K562 (cell line): Measurements from ENCODE around the gene PIN1. TPM values are rescaled to one million over a fixed set of nuclear protein-coding genes. Genes with fewer than 3 reads are reported as not detected.
A peak's percentile ranks its signal among the peaks of the same experiment; 100 is the strongest.

ENCODE experiments used
- CBX3 ChIP-seq, 2 experiments: IDR thresholded peaks; 1 replicate in 1 of 2; 2 replicates in 1 of 2; pipeline ENCODE4 v1.6.1; 2012; ENCODE audit warnings: inconsistent platforms in 2 of 2, low read length in 2 of 2, borderline replicate concordance in 1 of 2, control low read depth in 1 of 2
- DPF2 ChIP-seq: fragments of 450-650 bp; IDR thresholded peaks from 2 replicates; pipeline ENCODE4 v1.6.1; 2016
- ESRRA ChIP-seq: fragments of 450-650 bp; IDR thresholded peaks from 2 replicates; pipeline ENCODE4 v1.6.1; 2014; ENCODE audit warnings: low read depth, mild to moderate bottlenecking, moderate library complexity, borderline replicate concordance
- PATZ1 ChIP-seq: fragments of 250-450 bp; sonication (Bioruptor Pico); IDR thresholded peaks from 2 replicates; pipeline ENCODE4 v1.5.0; 2020; ENCODE audit warnings: mild to moderate bottlenecking, borderline replicate concordance
- SMARCB1 ChIP-seq: IDR thresholded peaks from 2 replicates; pipeline ENCODE4 v1.6.1; 2011; ENCODE audit warnings: improper control_type of control experiment, low read depth; ENCODE audit not compliant: insufficient read length
- TCF3 ChIP-seq: sonication (generic); formaldehyde crosslinking; IDR thresholded peaks from 2 replicates; pipeline ENCODE4 v1.4.0; 2020; ENCODE audit warnings: mild to moderate bottlenecking, missing genetic modification reagents
- ZC3H11A ChIP-seq: IDR thresholded peaks from 2 replicates; pipeline ENCODE4 v1.6.1; 2012; ENCODE audit warnings: low read depth, low read length, improper control_type of control experiment
- polyA plus RNA-seq, 8 experiments: library from polyadenylated mRNA; depleted of rRNA in 4 of 8; stranded (reverse) in 5 of 8; unstranded in 3 of 8; fragments of >200 nt; fragmentation: Nextera tagmentation in 2 of 8; fragmentation: Illumina TruSeq in 1 of 8; extraction: Ambion mirVana in 2 of 8; extraction: Trizol in 1 of 8; gene quantifications; 2 replicates each; pipeline versions ENCODE4 v1.2.1 to v1.2.3, GENCODE V29; 2011 to 2014; ENCODE audit warnings: inconsistent platforms in 1 of 8, missing spikeins in 1 of 8
- total RNA-seq, 7 experiments: library from RNA; depleted of rRNA in 6 of 7; stranded (reverse); fragments of >200 nt in 6 of 7; fragmentation: Illumina TruSeq in 2 of 7; extraction: Trizol in 2 of 7; gene quantifications; 2 replicates each; pipeline versions ENCODE4 v1.2.1 to v1.2.3, GENCODE V29; 2011 to 2021; ENCODE audit warnings: low replicate concordance in 1 of 7
- TF ChIP-seq, protein P1 (sequence below): fragments of 200-800 bp; sonication (Bioruptor generic); IDR thresholded peaks from 2 replicates; pipeline ENCODE4 v1.6.1; 2016; ENCODE audit warnings: missing genetic modification characterization, missing compliant biosample characterization
- TF ChIP-seq, protein P2 (sequence below), 2 experiments: IDR thresholded peaks in 1 of 2; conservative IDR thresholded peaks in 1 of 2; 2 replicates each; pipeline ENCODE4 v1.6.1; 2016; ENCODE audit warnings: low read depth in 2 of 2, mild to moderate bottlenecking in 1 of 2, missing compliant biosample characterization in 1 of 2, missing genetic modification characterization in 1 of 2, moderate library complexity in 1 of 2

PIN1 gene
- total and polyA plus RNA-seq, 9 of the 15 experiments (the other 6 are each of a cell fraction or from before 2014, with no cell fraction given), result 1.6 to 178 (median 42.5) TPM

DNA sequence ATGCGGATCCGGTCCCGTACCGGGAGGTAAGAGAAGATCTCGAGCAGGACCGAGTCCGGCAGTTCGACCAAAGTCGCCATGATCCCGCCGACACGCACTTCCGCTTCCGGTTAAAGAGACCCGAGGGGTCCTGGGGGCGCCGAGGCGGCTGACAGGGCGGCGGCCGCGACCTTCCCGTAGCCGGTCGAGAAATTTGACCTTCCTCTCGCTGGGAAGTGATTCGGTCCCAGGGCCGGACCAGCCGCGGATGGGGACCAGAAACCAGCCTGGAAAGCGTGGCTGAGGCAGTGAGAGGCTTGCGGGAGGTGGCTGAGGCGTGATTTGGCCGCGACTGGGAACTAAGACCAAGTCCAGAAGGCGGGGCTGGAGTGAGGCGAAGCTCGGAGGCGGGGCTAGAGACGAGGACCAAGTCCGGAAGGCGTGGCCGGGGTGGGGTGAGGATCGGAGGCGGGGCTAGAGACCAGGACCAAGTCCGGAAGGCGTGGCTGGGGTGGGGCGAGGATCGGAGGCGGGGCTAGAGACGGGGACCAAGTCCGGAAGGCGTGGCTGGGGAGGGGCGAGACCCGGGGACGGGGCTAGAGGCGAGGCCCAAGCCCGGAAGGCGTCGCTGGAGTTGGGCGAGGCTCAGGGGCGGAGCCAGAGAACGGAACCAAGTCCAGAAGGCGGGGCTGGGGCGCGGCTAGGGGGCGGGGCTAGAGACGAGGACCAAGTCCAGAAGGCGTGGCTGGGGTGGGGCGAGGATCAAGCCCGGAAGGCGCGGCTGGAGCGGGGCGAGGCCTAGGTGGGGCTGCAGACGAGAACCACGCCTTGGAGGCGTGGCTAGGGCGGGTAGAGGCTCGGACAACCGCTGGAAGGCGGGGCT is 16.2 kb upstream of the PIN1 start, which contains the start of gene FBXL12 (continued):
- TF ChIP-seq CBX3 (IDR thresholded peaks at IDR 0.05; ENCODE audit: borderline replicate concordance in 1 of 2, low read length in 2 of 2), result no peak
- no peak for TF ChIP-seq ZC3H11A
- no peak for TF ChIP-seq SMARCB1
- no peak for TF ChIP-seq TCF3 (CRISPR knock-in tag)
- no peak for TF ChIP-seq PATZ1 (CRISPR knock-in tag)
- TF ChIP-seq ESRRA, result peak; percentile 36; the same call in 1 of the 2 replicates
- peak; percentile 30; the same call in 1 of the 2 replicates for TF ChIP-seq DPF2
- TF ChIP-seq, protein P1, sequence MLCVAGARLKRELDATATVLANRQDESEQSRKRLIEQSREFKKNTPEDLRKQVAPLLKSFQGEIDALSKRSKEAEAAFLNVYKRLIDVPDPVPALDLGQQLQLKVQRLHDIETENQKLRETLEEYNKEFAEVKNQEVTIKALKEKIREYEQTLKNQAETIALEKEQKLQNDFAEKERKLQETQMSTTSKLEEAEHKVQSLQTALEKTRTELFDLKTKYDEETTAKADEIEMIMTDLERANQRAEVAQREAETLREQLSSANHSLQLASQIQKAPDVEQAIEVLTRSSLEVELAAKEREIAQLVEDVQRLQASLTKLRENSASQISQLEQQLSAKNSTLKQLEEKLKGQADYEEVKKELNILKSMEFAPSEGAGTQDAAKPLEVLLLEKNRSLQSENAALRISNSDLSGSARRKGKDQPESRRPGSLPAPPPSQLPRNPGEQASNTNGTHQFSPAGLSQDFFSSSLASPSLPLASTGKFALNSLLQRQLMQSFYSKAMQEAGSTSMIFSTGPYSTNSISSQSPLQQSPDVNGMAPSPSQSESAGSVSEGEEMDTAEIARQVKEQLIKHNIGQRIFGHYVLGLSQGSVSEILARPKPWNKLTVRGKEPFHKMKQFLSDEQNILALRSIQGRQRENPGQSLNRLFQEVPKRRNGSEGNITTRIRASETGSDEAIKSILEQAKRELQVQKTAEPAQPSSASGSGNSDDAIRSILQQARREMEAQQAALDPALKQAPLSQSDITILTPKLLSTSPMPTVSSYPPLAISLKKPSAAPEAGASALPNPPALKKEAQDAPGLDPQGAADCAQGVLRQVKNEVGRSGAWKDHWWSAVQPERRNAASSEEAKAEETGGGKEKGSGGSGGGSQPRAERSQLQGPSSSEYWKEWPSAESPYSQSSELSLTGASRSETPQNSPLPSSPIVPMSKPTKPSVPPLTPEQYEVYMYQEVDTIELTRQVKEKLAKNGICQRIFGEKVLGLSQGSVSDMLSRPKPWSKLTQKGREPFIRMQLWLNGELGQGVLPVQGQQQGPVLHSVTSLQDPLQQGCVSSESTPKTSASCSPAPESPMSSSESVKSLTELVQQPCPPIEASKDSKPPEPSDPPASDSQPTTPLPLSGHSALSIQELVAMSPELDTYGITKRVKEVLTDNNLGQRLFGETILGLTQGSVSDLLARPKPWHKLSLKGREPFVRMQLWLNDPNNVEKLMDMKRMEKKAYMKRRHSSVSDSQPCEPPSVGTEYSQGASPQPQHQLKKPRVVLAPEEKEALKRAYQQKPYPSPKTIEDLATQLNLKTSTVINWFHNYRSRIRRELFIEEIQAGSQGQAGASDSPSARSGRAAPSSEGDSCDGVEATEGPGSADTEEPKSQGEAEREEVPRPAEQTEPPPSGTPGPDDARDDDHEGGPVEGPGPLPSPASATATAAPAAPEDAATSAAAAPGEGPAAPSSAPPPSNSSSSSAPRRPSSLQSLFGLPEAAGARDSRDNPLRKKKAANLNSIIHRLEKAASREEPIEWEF, result no peak
- TF ChIP-seq, protein P2, sequence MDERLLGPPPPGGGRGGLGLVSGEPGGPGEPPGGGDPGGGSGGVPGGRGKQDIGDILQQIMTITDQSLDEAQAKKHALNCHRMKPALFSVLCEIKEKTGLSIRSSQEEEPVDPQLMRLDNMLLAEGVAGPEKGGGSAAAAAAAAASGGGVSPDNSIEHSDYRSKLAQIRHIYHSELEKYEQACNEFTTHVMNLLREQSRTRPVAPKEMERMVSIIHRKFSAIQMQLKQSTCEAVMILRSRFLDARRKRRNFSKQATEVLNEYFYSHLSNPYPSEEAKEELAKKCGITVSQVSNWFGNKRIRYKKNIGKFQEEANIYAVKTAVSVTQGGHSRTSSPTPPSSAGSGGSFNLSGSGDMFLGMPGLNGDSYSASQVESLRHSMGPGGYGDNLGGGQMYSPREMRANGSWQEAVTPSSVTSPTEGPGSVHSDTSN (CRISPR knock-in tag; IDR thresholded peaks at IDR 0.05; ENCODE audit: low read depth), result no peak
- TF ChIP-seq, protein P2 (tag; conservative IDR thresholded peaks at IDR 0.05; ENCODE audit: low read depth), result no peak
